RWPE2 (cell line): Measurements from ENCODE around the gene IFITM1.

Experiments used
- ATAC-seq: fragments of 200-7000 bp; cut with Tn5 transposase; 3 replicates; pipeline ENCODE4 v1.9.1; 2021; ENCODE audit warnings: low read depth
- DNase-seq: peaks from one replicate; pipeline ENCODE4 v3.0.0-alpha.2; 2020; ENCODE audit warnings: low spot score
- H3K27ac ChIP-seq: fragments of 450-650 bp; 2 replicates; pipeline ENCODE4 v1.5.1; 2017; ENCODE audit warnings: mild to moderate bottlenecking; ENCODE audit not compliant: poor library complexity, severe bottlenecking
- H3K27me3 ChIP-seq: fragments of 250-450 bp; sonication (Bioruptor Pico); 2 replicates; pipeline ENCODE4 v1.5.1; 2021; ENCODE audit warnings: mild to moderate bottlenecking, moderate library complexity; ENCODE audit not compliant: insufficient read depth, poor library complexity, severe bottlenecking
- H3K36me3 ChIP-seq: fragments of 250-450 bp; sonication (Bioruptor Pico); 2 replicates; pipeline ENCODE4 v1.5.1; 2020; ENCODE audit warnings: low read depth, mild to moderate bottlenecking, moderate library complexity
- H3K4me1 ChIP-seq: fragments of 250-450 bp; sonication (Bioruptor Pico); 2 replicates; pipeline ENCODE4 v1.5.1; 2021; ENCODE audit warnings: mild to moderate bottlenecking, moderate library complexity; ENCODE audit not compliant: insufficient read depth, poor library complexity, severe bottlenecking
- H3K4me3 ChIP-seq: fragments of 250-450 bp; sonication (Bioruptor Pico); 2 replicates; pipeline ENCODE4 v1.5.1; 2021; ENCODE audit warnings: mild to moderate bottlenecking, moderate library complexity; ENCODE audit not compliant: severe bottlenecking
- H3K9me3 ChIP-seq: fragments of 250-450 bp; sonication (Bioruptor Pico); 2 replicates; pipeline ENCODE4 v1.5.1; 2021; ENCODE audit warnings: mild to moderate bottlenecking, moderate library complexity; ENCODE audit not compliant: severe bottlenecking
- TF ChIP-seq, protein P1 (sequence below): fragments of 450-650 bp; IDR thresholded peaks from one replicate; pipeline ENCODE4 v1.5.1; 2017; ENCODE audit warnings: mild to moderate bottlenecking, moderate library complexity; ENCODE audit not compliant: poor library complexity, severe bottlenecking

IFITM1 gene

DNA sequence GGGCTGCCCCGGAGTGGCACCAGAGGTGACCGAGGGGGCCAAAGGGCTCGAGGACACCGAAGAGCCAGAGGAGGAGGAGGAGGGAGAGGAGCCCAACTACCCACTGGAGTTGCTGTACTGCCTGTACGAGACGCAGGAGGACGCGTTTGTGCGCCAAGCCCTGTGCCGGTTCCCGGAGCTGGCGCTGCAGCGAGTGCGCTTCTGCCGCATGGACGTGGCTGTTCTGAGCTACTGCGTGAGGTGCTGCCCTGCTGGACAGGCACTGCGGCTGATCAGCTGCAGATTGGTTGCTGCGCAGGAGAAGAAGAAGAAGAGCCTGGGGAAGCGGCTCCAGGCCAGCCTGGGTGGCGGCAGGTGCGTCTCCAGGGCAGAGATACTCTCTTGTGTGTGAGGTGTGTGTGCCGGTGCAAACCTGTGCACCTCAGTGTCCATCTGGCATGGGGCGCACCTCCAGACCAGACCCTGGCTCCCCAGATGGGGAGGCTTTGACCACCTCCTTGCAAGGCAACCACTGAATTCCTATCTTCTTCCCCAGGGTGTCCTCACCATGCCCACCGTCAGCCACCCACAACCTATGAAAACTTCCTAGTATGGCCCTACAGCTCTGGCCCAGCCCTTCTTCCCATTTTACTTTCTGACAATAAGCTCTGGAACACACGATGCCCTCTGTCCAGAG lies 32.2 kb upstream of the IFITM1 start:
- ATAC-seq: no peak
- TF ChIP-seq, protein P1, sequence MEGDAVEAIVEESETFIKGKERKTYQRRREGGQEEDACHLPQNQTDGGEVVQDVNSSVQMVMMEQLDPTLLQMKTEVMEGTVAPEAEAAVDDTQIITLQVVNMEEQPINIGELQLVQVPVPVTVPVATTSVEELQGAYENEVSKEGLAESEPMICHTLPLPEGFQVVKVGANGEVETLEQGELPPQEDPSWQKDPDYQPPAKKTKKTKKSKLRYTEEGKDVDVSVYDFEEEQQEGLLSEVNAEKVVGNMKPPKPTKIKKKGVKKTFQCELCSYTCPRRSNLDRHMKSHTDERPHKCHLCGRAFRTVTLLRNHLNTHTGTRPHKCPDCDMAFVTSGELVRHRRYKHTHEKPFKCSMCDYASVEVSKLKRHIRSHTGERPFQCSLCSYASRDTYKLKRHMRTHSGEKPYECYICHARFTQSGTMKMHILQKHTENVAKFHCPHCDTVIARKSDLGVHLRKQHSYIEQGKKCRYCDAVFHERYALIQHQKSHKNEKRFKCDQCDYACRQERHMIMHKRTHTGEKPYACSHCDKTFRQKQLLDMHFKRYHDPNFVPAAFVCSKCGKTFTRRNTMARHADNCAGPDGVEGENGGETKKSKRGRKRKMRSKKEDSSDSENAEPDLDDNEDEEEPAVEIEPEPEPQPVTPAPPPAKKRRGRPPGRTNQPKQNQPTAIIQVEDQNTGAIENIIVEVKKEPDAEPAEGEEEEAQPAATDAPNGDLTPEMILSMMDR: no peak
- Histone ChIP-seq H3K27me3 (peaks cover 56% of the 10 kb centered on the region), H3K27ac (no peak overlapping the region), H3K36me3 (no peaks in the 10 kb centered on the region), H3K9me3 (peaks cover 2% of the 10 kb centered on the region), H3K4me3 (no peak overlapping the region), H3K4me1 (no peaks in the 10 kb centered on the region)
- no peak for DNase-seq

DNA sequence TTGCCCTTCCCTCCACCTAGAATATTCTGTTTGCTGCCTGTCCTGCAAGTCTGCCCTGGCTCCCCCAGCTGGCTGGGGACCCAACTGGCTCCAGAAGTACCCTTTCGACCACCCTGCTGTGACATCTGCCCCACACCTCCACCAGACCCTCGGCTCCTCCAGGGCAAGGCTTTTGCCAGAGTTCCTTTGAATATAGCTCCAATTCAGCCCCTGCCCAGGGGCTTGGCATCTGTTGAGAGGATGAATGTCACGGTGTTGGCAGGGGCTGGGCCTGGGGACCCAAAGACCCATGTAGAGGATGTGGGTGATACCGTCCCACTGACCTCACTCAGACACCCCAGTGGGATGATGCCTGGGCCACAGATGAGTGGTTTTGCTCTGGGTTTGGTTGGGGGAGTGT lies 31.7 kb upstream of the IFITM1 start:
- Histone ChIP-seq H3K27me3 (peaks cover 56% of the 10 kb centered on the region), H3K9me3 (no peaks in the 10 kb centered on the region)

DNA sequence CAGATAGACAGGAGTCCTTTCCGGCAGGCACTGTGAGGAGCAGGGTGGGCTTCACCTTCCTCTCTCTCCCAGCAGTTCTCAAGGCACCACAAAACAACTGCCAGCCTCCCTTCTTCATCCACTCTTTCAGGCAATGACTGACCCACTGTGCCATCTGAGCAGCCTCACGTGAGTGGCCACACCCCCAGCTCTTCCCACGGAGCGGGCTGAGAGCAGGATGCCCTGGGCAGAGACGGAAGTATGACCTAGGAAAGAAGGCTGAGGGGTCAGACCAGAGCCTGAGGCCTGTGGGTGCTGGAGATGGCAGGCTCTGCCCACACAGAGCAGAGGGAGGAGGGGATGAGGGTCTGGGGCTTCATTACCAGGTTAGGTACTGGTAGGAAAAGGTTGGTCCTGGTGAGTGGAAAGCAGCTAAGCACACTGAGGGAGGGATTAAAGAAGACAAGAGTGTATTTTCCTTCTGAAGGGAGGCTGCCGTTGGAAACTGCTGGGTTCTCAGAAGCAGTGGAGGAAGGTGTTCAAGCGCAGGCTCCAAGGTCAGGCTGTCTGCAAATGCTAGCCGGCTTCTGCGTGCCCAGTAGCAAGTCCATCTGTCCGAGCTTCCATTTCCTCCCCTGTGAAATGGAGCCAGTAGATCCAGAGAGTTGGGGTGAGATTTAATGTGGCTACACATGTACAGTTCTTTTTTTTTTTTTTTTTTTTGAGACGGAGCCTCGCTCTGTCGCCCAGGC lies 31.0 kb upstream of the IFITM1 start:
- H3K36me3 ChIP-seq: no peaks in the 10 kb centered on the region
- ATAC-seq (no peak), DNase-seq (no peak)
- H3K4me3 ChIP-seq: no peak overlapping the region
- no peak overlapping the region for H3K27ac ChIP-seq
- H3K4me1 ChIP-seq: no peaks in the 10 kb centered on the region
- no peaks in the 10 kb centered on the region for H3K9me3 ChIP-seq
- TF ChIP-seq, protein P1: no peak
- peaks cover 53% of the 10 kb centered on the region for H3K27me3 ChIP-seq

More for the DNA sequence above, 31.7 kb upstream of the IFITM1 start:
- ATAC-seq (no peak), DNase-seq (no peak)
- Histone ChIP-seq H3K36me3 (no peaks in the 10 kb centered on the region), H3K27ac (no peak overlapping the region), H3K4me3 (no peak overlapping the region), H3K4me1 (no peaks in the 10 kb centered on the region)
- TF ChIP-seq, protein P1: no peak

DNA sequence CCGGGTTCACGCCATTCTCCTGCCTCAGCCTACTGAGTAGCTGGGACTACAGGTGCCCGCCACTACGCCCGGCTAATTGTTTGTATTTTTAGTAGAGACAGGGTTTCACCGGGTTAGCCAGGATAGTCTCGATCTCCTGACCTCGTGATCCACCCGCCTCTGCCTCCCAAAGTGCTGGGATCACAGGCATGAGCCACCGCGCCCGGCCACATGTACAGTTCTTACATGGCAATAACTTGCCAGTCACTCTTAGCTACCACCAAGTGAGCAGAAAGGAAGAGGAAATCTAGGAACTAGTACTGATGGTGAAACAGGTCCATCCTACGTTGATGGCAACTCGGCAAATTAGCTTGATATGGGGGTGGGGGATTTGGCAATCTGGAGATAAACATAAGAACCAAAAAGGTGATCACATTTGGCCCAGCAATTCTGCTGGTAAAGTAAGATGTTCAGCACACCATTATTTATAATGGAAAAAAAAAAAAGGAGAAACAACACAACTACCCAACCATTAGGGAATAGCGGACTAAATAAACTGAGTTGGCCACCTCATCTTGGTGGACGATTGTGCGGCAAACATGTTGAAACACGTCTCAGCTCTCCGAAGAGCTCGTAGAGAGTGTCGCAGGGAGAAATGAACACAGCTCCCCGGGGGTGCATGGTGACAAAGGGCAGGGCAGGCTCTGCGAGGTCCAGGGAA lies 30.3 kb upstream of the IFITM1 start:
- Histone ChIP-seq H3K9me3 (no peaks in the 10 kb centered on the region), H3K4me1 (no peaks in the 10 kb centered on the region), H3K27ac (no peak overlapping the region), H3K36me3 (no peaks in the 10 kb centered on the region), H3K4me3 (no peak overlapping the region), H3K27me3 (peaks cover 53% of the 10 kb centered on the region)
- ATAC-seq: no peak
- no peak for DNase-seq
- TF ChIP-seq, protein P1: no peak
